Activated CD4-positive, alpha-beta T cell treated with anti-CD3 and anti-CD28 coated beads, Interleukin-2, amount 10 ng/mL, durations not matched to agents 24 days and 14 days (primary cell): ENCODE results near the gene TAF13. TPM values are rescaled to one million over a fixed set of nuclear protein-coding genes. Genes with fewer than 3 reads are reported as not detected.
A peak's percentile ranks its signal among the peaks of the same experiment; 100 is the strongest.

Experiments
- DNase-seq: peaks from one replicate; pipeline ENCODE4 v3.0.0; 2022
- H3K27ac Mint-ChIP-seq: one replicate; pipeline ENCODE4 v1.8.0; 2022; ENCODE audit warnings: mild to moderate bottlenecking, mixed read lengths
- H3K27me3 Mint-ChIP-seq: one replicate; pipeline ENCODE4 v1.8.0; 2022; ENCODE audit warnings: mixed read lengths
- H3K36me3 Mint-ChIP-seq: one replicate; pipeline ENCODE4 v1.8.0; 2022; ENCODE audit warnings: low read depth, mild to moderate bottlenecking, mixed read lengths
- H3K4me1 Mint-ChIP-seq: one replicate; pipeline ENCODE4 v1.8.0; 2021; ENCODE audit warnings: mixed read lengths
- H3K4me3 Mint-ChIP-seq: one replicate; pipeline ENCODE4 v1.8.0; 2022; ENCODE audit warnings: mild to moderate bottlenecking, moderate library complexity, mixed read lengths
- H3K9me3 Mint-ChIP-seq: one replicate; pipeline ENCODE4 v1.8.0; 2021; ENCODE audit warnings: mixed read lengths
- intact Hi-C: fragments of 100-400 bp; cut with micrococcal nuclease; formaldehyde crosslinking; loops from one replicate; pipeline ENCODE4 v1.15.1; 2023
- total RNA-seq: library from RNA; stranded (reverse); gene quantifications from 2 replicates; pipeline ENCODE4 v1.2.3, GENCODE V29; 2022

TAF13 gene, protein sequence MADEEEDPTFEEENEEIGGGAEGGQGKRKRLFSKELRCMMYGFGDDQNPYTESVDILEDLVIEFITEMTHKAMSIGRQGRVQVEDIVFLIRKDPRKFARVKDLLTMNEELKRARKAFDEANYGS
- 24.9 and 31.7 TPM in 2 replicates for total RNA-seq

GRCh38 chr1:109075531-109076490 is at the start of gene TAF13:
Gene TAF13, minus strand, starts transcription at chr1:109076003. Its CDS starts 56 bp downstream, at chr1:109075947.
- Mint-ChIP-seq H3K27ac (peak within 1 kb of the TSS; percentile 92), H3K36me3 (peaks cover 12% of the 10 kb centered on the region), H3K9me3 (no peaks in the 10 kb centered on the region), H3K4me1 (peaks cover 10% of the 10 kb centered on the region), H3K4me3 (peak within 1 kb of the TSS; percentile 93), H3K27me3 (no peaks in the 10 kb centered on the region)
- DNase-seq, result peak; percentile 97
- intact Hi-C loops, result loop anchor here (1.0 kb wide), 4 partner anchors 14 to 113 kb away; partner anchors contain the start of genes CLCC1, TMEM167B and WDR47

DNA sequence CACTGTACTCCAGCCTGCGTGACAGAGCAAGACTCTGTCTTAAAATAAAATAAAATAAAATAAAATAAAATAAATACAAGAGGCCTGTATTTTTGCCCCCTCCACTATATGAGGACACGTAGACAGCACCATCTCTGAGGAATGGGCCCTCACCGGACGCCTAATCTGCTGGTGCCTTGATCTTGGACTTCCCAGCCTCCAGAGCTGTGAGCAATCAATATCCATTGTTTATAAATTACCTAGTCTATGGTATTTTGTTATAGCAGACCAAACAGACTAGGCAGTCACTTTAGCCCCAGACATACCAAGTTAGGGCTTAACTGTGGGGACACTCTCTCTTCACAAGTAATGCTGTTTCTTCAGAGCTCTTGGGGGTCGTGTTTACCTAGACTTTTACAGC is 44.6 kb upstream of the TAF13 start:
- no peak overlapping the region for H3K4me3 Mint-ChIP-seq
- H3K36me3 Mint-ChIP-seq, result peaks cover 6% of the 10 kb centered on the region
- peaks cover 9% of the 10 kb centered on the region for H3K4me1 Mint-ChIP-seq
- no peaks in the 10 kb centered on the region for H3K27me3 Mint-ChIP-seq
- H3K27ac Mint-ChIP-seq, result no peak overlapping the region
- intact Hi-C loops, result no loop called here
- peaks cover 4% of the 10 kb centered on the region for H3K9me3 Mint-ChIP-seq
- no peak for DNase-seq

- Mint-ChIP-seq H3K4me3 (no peak overlapping the region), H3K4me1 (peaks cover 26% of the 10 kb centered on the region), H3K27ac (no peak overlapping the region), H3K9me3 (peaks cover 4% of the 10 kb centered on the region), H3K27me3 (peaks cover 2% of the 10 kb centered on the region), H3K36me3 (peaks cover 7% of the 10 kb centered on the region)
- DNase-seq, result no peak
- intact Hi-C loops, result loop anchor here (5.0 to 10.0 kb wide), 3 partner anchors 94 to 423 kb away; partner anchors contain the start of genes ATXN7L2, PRPF38B and SARS1
These were observed 42.3 kb upstream of the TAF13 start for GRCh38 chr1:109118089-109118488.

GRCh38 chr1:109116286-109116685 is 40.5 kb upstream of the TAF13 start:
- peaks cover 36% of the 10 kb centered on the region for H3K4me1 Mint-ChIP-seq
- H3K4me3 Mint-ChIP-seq, result peak overlapping the region; percentile 54
- peak overlapping the region; percentile 95 for H3K27ac Mint-ChIP-seq
- no peak for DNase-seq
- H3K9me3 Mint-ChIP-seq, result peaks cover 4% of the 10 kb centered on the region
- peaks cover 5% of the 10 kb centered on the region for H3K27me3 Mint-ChIP-seq
- intact Hi-C loops, result loop anchor here (1.0 to 10.0 kb wide), 4 partner anchors 46 to 421 kb away; partner anchors contain the start of genes ATXN7L2, PRPF38B and SARS1
- H3K36me3 Mint-ChIP-seq, result peaks cover 7% of the 10 kb centered on the region

GRCh38 chr1:109115685-109116084 is 39.9 kb upstream of the TAF13 start:
- no peak for DNase-seq
- Mint-ChIP-seq H3K4me1 (peaks cover 36% of the 10 kb centered on the region), H3K36me3 (peaks cover 7% of the 10 kb centered on the region), H3K9me3 (peaks cover 4% of the 10 kb centered on the region), H3K27me3 (peaks cover 8% of the 10 kb centered on the region), H3K27ac (peak overlapping the region; percentile 95), H3K4me3 (peak overlapping the region; percentile 54)
- intact Hi-C loops, result loop anchor here (1.0 to 10.0 kb wide), 5 partner anchors 24 to 421 kb away; partner anchors contain the start of genes ATXN7L2, PRPF38B and SARS1

DNA sequence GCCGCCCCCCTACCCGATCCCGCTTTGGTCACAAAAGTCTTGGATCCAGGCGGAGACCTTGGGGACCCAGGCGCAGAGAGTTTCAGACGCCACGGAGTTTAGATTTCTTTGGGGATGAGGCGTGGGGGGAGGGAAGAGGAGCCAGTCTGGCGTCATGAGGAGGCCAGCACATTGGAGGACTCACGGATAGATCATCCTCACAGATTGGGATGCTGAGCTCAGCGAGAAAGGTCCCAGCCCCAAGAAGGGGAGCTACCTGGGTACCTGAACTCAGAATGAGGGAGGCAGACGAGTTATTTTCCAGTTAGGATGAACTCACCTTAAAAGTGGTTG is 38.5 kb upstream of the TAF13 start:
- peaks cover 15% of the 10 kb centered on the region for H3K27me3 Mint-ChIP-seq
- H3K9me3 Mint-ChIP-seq, result peaks cover 4% of the 10 kb centered on the region
- peaks cover 39% of the 10 kb centered on the region for H3K4me1 Mint-ChIP-seq
- no peak for DNase-seq
- H3K36me3 Mint-ChIP-seq, result peaks cover 7% of the 10 kb centered on the region
- H3K4me3 Mint-ChIP-seq, result peak overlapping the region; percentile 84
- intact Hi-C loops, result loop anchor here (5.0 to 10.0 kb wide), 3 partner anchors 367 to 420 kb away; partner anchors contain the start of genes ATXN7L2, PRPF38B and STXBP3
- H3K27ac Mint-ChIP-seq, result peak overlapping the region; percentile 82

DNA sequence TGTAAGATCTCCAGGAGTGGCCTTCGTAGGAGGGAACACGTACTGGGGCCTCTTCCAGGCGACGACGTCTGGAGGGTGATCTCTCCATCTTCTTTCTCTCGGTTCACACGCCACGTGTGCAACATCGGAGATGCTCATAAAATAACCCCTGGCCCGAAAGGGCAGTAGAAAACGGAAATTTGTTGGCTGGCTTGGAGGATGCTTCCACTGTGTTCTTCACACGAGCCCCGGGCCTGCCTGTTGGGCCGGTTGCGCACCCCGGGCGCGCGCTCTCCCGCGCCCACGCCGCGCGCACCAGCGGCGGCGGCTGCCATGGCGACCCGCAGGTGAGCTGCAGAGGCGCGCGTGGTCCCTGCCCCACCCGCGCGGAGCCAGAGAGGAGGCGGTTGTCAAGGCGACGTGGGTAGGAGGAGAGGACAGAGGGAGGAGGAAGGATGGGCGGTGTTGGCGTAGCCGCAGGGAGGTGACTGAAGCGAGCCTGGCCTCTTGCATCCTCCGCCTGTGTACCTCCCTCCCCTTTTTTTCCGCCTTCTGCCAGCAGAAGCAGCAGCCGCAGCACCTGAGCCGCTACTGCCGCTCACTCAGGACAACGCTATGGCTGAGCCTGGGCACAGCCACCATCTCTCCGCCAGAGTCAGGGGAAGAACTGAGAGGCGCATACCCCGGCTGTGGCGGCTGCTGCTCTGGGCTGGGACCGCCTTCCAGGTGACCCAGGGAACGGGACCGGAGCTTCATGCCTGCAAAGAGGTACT is 38.0 kb upstream of the TAF13 start, which contains the start of gene ELAPOR1:
TSS of gene ELAPOR1 (plus strand) at position 526 of the 752 bp plus-strand sequence. CDS start at position 595, 69 bp downstream.
- peaks cover 39% of the 10 kb centered on the region for H3K4me1 Mint-ChIP-seq
- intact Hi-C loops, result loop anchor here (5.0 to 10.0 kb wide), 3 partner anchors 366 to 419 kb away; partner anchors contain the start of genes ATXN7L2, PRPF38B and STXBP3

DNA sequence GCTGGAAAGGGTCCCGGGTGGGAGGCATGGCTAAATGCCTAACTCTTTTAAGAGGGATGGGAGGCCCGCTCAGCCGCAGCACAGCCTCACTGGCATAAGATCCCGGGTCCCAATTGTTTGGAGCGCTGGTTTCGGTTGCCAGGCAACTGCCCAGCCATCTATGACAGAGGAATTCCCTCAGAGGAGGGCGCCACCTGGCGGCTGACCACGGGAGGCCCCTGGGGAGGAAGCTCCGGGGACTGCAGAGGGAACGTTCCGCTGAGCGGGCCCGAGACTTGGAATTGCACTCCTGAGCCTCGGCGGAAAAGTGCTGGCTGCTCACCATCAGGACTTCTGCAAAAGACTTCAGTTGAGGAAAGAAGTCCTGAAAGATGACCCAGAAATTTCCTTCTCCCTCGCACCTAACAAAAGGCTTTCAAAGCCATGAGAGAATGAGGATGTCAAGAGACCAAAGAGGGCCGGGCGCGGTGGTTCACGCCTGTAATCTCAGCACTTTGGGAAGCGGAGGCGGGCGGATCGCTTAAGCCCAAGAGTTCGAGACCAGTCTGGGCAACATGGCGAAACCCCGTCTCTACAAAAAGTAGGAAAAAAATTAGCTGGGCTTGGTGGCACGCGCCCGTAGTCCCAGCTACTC is 37.0 kb upstream of the TAF13 start:
- H3K4me3 Mint-ChIP-seq, result peak overlapping the region; percentile 84
- DNase-seq, result peak; percentile 97
- H3K36me3 Mint-ChIP-seq, result peaks cover 4% of the 10 kb centered on the region
- peaks cover 4% of the 10 kb centered on the region for H3K9me3 Mint-ChIP-seq
- intact Hi-C loops, result loop anchor here (1.0 to 10.0 kb wide), 9 partner anchors 12 to 418 kb away; partner anchors contain the start of genes ATXN7L2, PRPF38B, STXBP3 and TMEM167B
- H3K27ac Mint-ChIP-seq, result peak overlapping the region; percentile 89
- H3K4me1 Mint-ChIP-seq, result peaks cover 39% of the 10 kb centered on the region
- peaks cover 19% of the 10 kb centered on the region for H3K27me3 Mint-ChIP-seq

More for the DNA sequence above, 38.0 kb upstream of the TAF13 start, which contains the start of gene ELAPOR1:
- Mint-ChIP-seq H3K36me3 (peaks cover 7% of the 10 kb centered on the region), H3K4me3 (peak within 1 kb of the TSS; percentile 84), H3K27me3 (peaks cover 15% of the 10 kb centered on the region), H3K9me3 (peaks cover 4% of the 10 kb centered on the region), H3K27ac (peak within 1 kb of the TSS; percentile 89)
- DNase-seq, result peak; percentile 96

GRCh38 chr1:109112056-109112651 is 36.4 kb upstream of the TAF13 start:
- H3K4me1 Mint-ChIP-seq, result peaks cover 39% of the 10 kb centered on the region
- H3K27ac Mint-ChIP-seq, result peak overlapping the region; percentile 89
- intact Hi-C loops, result loop anchor here (1.0 to 10.0 kb wide), 9 partner anchors 12 to 417 kb away; partner anchors contain the start of genes ATXN7L2, PRPF38B, STXBP3 and TMEM167B
- peak overlapping the region; percentile 84 for H3K4me3 Mint-ChIP-seq
- DNase-seq, result peak; percentile 67
- H3K36me3 Mint-ChIP-seq, result peaks cover 4% of the 10 kb centered on the region
- peaks cover 4% of the 10 kb centered on the region for H3K9me3 Mint-ChIP-seq
- peaks cover 22% of the 10 kb centered on the region for H3K27me3 Mint-ChIP-seq

DNA sequence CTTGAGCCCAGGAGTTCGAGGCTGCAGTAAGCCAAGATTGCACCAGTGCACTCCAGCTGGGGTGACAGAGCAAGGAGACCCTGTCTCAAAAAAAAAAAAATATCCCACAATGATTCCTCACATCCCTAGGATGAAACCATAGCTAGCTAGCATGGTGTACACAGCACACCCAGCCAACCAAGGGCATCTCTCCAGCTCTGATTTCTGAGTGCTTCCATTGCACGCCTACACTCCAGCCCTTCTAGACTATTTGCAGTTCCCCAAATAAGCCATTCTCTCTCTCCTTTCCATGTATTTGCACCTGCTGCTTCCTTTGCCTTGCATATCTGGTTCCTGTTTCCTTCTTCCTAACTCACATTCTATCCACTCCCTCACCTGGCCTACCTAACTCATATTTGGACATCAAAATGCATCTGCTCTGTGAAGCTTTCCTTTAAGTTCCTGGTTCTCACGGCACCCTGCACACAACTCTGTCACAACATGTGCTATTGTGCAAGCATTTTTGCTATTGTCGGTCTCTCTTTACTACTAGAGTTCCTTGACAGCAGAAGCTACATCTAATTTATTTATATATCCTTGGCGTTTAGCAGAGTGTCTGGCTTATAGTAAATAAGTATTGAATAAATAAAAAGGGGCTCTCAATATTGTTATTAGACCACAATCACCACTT is 35.7 kb upstream of the TAF13 start:
- Mint-ChIP-seq H3K9me3 (peaks cover 4% of the 10 kb centered on the region), H3K4me1 (peaks cover 40% of the 10 kb centered on the region), H3K4me3 (no peak overlapping the region), H3K27ac (no peak overlapping the region), H3K36me3 (peaks cover 4% of the 10 kb centered on the region), H3K27me3 (peaks cover 24% of the 10 kb centered on the region)
- no peak for DNase-seq
- intact Hi-C loops, result loop anchor here (1.0 to 10.0 kb wide), 9 partner anchors 11 to 417 kb away; partner anchors contain the start of genes ATXN7L2, PRPF38B, STXBP3 and TMEM167B

- peaks cover 24% of the 10 kb centered on the region for H3K27me3 Mint-ChIP-seq
- H3K9me3 Mint-ChIP-seq, result no peaks in the 10 kb centered on the region
- intact Hi-C loops, result loop anchor here (5.0 to 10.0 kb wide), 3 partner anchors 363 to 415 kb away; partner anchors contain the start of genes ATXN7L2, PRPF38B and STXBP3
- no peak for DNase-seq
- peaks cover 29% of the 10 kb centered on the region for H3K4me1 Mint-ChIP-seq
- H3K36me3 Mint-ChIP-seq, result peaks cover 2% of the 10 kb centered on the region
- no peak overlapping the region for H3K27ac Mint-ChIP-seq
- H3K4me3 Mint-ChIP-seq, result no peak overlapping the region
These were observed 34.1 kb upstream of the TAF13 start for GRCh38 chr1:109109906-109110305.

DNA sequence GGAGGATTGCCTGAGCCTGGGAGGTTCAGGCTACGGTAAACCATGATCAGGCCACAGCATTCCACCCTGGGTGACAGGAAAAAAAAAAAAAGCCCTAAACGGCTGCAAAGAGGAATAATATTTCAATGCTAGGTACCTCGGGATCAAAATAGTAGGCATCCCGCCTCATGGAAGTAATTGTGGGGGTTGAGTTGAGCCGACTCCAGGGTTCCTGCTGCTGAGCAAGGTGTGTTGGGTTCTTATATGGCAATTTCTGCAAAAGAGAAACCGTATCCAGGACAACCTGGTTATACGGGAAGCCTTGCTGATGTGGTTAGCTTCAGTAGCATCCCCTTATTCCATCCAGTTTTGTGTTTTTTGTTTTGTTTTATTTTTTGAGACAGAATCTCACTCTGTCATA is 32.0 kb upstream of the TAF13 start:
- Mint-ChIP-seq H3K4me1 (peaks cover 11% of the 10 kb centered on the region), H3K9me3 (no peaks in the 10 kb centered on the region), H3K27me3 (peaks cover 22% of the 10 kb centered on the region), H3K27ac (no peak overlapping the region), H3K4me3 (no peak overlapping the region), H3K36me3 (peaks cover 11% of the 10 kb centered on the region)
- no peak for DNase-seq
- intact Hi-C loops, result no loop called here
